ENCODE measurements around the gene UPB1.

DNA sequence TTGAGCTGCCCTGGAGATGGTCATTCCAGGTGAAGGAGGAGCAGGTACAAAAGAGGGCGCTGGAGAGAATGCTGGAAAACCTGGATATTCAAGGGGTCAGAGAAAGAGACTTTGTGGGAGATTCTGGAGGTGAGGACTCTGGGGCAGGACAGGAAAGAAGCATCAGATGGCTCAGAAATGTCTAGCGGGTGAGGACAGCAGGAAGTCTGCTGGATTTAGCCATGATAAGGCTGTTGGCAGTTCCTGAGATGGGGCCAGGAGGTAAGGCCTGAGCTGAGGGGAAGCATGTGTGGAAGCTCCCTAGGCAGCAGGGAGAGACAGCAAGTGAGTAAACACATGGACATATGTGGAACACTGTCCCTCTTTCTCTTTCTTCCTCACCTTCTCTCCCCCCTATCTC, 1.5 kb downstream of the UPB1 start:
- TF ChIP-seq, protein P1, sequence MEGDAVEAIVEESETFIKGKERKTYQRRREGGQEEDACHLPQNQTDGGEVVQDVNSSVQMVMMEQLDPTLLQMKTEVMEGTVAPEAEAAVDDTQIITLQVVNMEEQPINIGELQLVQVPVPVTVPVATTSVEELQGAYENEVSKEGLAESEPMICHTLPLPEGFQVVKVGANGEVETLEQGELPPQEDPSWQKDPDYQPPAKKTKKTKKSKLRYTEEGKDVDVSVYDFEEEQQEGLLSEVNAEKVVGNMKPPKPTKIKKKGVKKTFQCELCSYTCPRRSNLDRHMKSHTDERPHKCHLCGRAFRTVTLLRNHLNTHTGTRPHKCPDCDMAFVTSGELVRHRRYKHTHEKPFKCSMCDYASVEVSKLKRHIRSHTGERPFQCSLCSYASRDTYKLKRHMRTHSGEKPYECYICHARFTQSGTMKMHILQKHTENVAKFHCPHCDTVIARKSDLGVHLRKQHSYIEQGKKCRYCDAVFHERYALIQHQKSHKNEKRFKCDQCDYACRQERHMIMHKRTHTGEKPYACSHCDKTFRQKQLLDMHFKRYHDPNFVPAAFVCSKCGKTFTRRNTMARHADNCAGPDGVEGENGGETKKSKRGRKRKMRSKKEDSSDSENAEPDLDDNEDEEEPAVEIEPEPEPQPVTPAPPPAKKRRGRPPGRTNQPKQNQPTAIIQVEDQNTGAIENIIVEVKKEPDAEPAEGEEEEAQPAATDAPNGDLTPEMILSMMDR (IDR thresholded peaks at IDR 0.05; ENCODE audit: low read depth, low read length, missing input control): no peak
- no peak for TF ChIP-seq EGR1 (IDR thresholded peaks at IDR 0.05; ENCODE audit: low read depth in 2 of 2)
- TF ChIP-seq GABPA (IDR thresholded peaks at IDR 0.05 in 1 of 2, conservative IDR thresholded peaks at IDR 0.05 in 1 of 2): no peak
- no peak for TF ChIP-seq SP1 (IDR thresholded peaks at IDR 0.05)
- TF ChIP-seq JUND (IDR thresholded peaks at IDR 0.05): no peak
- TF ChIP-seq YY1 (IDR thresholded peaks at IDR 0.05): no peak
- TF ChIP-seq, protein P2, sequence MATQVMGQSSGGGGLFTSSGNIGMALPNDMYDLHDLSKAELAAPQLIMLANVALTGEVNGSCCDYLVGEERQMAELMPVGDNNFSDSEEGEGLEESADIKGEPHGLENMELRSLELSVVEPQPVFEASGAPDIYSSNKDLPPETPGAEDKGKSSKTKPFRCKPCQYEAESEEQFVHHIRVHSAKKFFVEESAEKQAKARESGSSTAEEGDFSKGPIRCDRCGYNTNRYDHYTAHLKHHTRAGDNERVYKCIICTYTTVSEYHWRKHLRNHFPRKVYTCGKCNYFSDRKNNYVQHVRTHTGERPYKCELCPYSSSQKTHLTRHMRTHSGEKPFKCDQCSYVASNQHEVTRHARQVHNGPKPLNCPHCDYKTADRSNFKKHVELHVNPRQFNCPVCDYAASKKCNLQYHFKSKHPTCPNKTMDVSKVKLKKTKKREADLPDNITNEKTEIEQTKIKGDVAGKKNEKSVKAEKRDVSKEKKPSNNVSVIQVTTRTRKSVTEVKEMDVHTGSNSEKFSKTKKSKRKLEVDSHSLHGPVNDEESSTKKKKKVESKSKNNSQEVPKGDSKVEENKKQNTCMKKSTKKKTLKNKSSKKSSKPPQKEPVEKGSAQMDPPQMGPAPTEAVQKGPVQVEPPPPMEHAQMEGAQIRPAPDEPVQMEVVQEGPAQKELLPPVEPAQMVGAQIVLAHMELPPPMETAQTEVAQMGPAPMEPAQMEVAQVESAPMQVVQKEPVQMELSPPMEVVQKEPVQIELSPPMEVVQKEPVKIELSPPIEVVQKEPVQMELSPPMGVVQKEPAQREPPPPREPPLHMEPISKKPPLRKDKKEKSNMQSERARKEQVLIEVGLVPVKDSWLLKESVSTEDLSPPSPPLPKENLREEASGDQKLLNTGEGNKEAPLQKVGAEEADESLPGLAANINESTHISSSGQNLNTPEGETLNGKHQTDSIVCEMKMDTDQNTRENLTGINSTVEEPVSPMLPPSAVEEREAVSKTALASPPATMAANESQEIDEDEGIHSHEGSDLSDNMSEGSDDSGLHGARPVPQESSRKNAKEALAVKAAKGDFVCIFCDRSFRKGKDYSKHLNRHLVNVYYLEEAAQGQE (IDR thresholded peaks at IDR 0.05): no peak
- TF ChIP-seq, protein P3, sequence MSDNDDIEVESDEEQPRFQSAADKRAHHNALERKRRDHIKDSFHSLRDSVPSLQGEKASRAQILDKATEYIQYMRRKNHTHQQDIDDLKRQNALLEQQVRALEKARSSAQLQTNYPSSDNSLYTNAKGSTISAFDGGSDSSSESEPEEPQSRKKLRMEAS (IDR thresholded peaks at IDR 0.05): no peak
- no peak for TF ChIP-seq NR2F2 (IDR thresholded peaks at IDR 0.05)
- TF ChIP-seq TAF1 (conservative IDR thresholded peaks at IDR 0.05): no peak
- TF ChIP-seq FOXA1 (IDR thresholded peaks at IDR 0.05): no peak
- TF ChIP-seq HNF4A (conservative IDR thresholded peaks at IDR 0.05): no peak
- no peak for TF ChIP-seq RAD21 (IDR thresholded peaks at IDR 0.05)
- TF ChIP-seq, protein P4, sequence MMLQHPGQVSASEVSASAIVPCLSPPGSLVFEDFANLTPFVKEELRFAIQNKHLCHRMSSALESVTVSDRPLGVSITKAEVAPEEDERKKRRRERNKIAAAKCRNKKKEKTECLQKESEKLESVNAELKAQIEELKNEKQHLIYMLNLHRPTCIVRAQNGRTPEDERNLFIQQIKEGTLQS (IDR thresholded peaks at IDR 0.05): no peak

All from liver (tissue), 3 donors.